KOPT-K1 (cell line): ENCODE measurements around the gene CLTRN.
A peak's percentile ranks its signal among the peaks of the same experiment; 100 is the strongest.
"Not testable (repeated sequence)": the region's sequence is repeated elsewhere in the genome, so short reads cannot be mapped to it uniquely, and the experiment has no call there.

ENCODE experiments used
- H3K27ac ChIP-seq: fragments of 200-600 bp; sonication (generic); 2 replicates; pipeline ENCODE4 v1.5.1; 2016; ENCODE audit warnings: antibody characterized with exemption, mild to moderate bottlenecking, low read depth, low read length; ENCODE audit not compliant: poor library complexity, severe bottlenecking
- H3K36me3 ChIP-seq: fragments of 200-600 bp; sonication (generic); 2 replicates; pipeline ENCODE4 v1.5.1; 2017; ENCODE audit warnings: antibody characterized with exemption, mild to moderate bottlenecking, low read length, moderate library complexity; ENCODE audit not compliant: insufficient read depth
- H3K9me3 ChIP-seq: fragments of 200-600 bp; sonication (generic); 2 replicates; pipeline ENCODE4 v1.5.1; 2017; ENCODE audit warnings: antibody characterized with exemption, low read length, mild to moderate bottlenecking; ENCODE audit not compliant: insufficient read depth, poor library complexity, severe bottlenecking

The CLTRN gene

DNA sequence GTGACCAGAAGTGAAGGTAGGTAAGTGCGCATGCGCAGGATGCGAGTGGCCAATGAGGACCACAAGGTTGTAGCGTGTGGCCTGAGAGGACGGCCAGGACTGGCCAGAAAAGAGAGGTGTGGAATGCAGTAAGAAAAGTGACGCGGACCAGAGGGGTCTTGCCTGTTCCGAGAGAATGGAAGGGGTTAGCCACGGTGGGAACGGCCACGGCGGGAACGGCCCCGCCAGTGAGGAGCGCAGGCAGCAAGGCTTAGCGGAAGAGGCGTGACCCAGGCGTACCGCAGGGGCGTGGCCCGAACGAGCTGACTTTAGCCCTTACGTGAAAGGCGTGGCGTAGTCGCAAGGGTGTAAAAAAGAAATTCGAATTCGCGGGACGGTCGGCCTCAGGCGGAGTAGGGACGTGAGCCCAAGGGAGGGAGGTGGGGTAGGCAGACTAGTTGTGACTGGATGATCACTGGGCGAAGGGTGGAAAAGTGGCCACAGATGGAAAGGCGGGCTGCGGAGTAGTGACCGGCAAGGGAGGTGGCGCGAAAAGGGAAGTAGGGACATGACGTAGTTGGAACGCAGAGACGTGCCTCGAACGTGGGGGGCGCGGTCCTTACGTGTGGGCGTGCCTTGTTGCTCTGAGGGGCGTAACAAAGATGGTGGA, 10.4 kb upstream of the CLTRN start:
- H3K27ac ChIP-seq: peak overlapping the region; percentile 89
- no peaks in the 10 kb centered on the region for H3K9me3 ChIP-seq
- H3K36me3 ChIP-seq: peaks cover 5% of the 10 kb centered on the region; the same call in 1 of the 2 replicates

DNA sequence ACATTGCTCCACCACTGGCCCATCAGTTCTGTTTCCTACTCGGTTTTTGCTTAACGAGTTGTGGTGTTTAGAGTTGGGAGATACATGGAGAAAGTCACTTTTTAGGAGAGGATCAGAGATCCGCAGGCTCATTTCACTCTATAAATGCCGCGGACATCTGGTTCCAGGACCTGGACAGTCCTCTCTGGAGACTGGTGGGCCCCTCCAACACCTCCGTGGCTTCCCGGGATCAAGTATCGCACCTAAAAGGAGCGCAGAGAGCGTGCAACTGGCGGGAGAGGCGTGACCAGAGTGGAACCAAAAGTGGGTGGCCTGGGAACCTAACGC, 9.9 kb upstream of the CLTRN start:
- Histone ChIP-seq H3K36me3 (peaks cover 5% of the 10 kb centered on the region; the same call in 1 of the 2 replicates), H3K27ac (peak overlapping the region; percentile 89), H3K9me3 (no peaks in the 10 kb centered on the region)

- Histone ChIP-seq H3K9me3 (no peaks in the 10 kb centered on the region), H3K27ac (peak overlapping the region; percentile 89), H3K36me3 (0 out of 2 replicates have a peak, but pooled peaks cover under 1% of the 10 kb centered on the region)
These were observed 9.4 kb upstream of the CLTRN start for GRCh38 chrX:15673970-15674369.

GRCh38 chrX:15672881-15673280, 8.3 kb upstream of the CLTRN start:
- no peaks in the 10 kb centered on the region for H3K9me3 ChIP-seq
- H3K36me3 ChIP-seq: no peaks in the 10 kb centered on the region
- no peak overlapping the region for H3K27ac ChIP-seq

- H3K9me3 ChIP-seq: no peaks in the 10 kb centered on the region
- H3K36me3 ChIP-seq: no peaks in the 10 kb centered on the region
- no peak overlapping the region for H3K27ac ChIP-seq
These were observed 1.2 kb downstream of the CLTRN start for GRCh38 chrX:15663439-15663838.

DNA sequence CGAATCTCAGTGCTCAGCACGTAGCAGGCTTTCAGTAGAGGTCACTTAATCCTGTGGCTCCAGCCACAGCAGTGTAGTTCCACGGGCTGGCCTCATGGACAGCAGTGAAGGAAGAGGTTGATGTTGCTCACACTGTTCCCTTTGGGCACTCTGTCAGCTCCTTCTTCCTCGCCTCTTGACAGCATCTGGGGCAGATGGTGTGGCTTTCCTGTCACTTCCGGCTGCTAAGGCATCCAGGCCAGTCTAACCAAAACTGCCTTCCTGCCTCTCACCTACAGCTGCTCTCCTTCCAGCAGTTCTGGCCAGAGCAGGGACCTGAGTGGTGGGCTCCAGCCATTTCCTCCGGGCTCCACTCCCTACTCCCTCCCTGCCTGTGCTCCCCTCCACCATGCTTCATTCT, 9.8 kb downstream of the CLTRN start:
- not testable (repeated sequence) for H3K27ac ChIP-seq, H3K9me3 ChIP-seq, H3K36me3 ChIP-seq

GRCh38 chrX:15653961-15654360, 10.6 kb downstream of the CLTRN start:
- H3K36me3 ChIP-seq: no peaks in the 10 kb centered on the region
- no peaks in the 10 kb centered on the region for H3K9me3 ChIP-seq
- H3K27ac ChIP-seq: no peak overlapping the region

- not testable (repeated sequence) for H3K9me3 ChIP-seq, H3K27ac ChIP-seq, H3K36me3 ChIP-seq
These were observed 17.1 kb downstream of the CLTRN start for GRCh38 chrX:15647510-15647909.

DNA sequence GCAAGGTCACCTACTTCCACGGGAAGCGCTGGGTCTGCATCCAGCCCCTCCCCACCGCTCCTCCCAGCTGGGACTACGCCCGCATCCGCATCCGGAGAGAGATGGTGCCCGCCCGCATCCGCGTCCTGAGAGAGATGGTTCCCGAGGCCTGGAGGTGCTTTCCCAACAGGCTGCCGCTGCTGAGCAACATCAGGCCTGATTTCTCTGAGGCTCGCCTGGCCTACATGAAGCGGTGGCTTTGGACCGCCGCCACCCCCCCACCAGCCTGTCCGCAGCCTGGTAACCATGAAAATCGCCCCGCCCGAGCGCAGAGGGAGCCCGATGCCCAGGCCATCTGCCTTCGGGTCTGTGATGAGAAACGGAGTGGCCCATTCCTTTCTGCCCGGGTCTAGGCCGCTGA, 18.1 kb downstream of the CLTRN start:
- no peaks in the 10 kb centered on the region for H3K9me3 ChIP-seq
- no peak overlapping the region for H3K27ac ChIP-seq
- H3K36me3 ChIP-seq: no peaks in the 10 kb centered on the region

GRCh38 chrX:15646031-15646430, 18.6 kb downstream of the CLTRN start:
- Histone ChIP-seq H3K36me3 (no peaks in the 10 kb centered on the region), H3K9me3 (no peaks in the 10 kb centered on the region), H3K27ac (no peak overlapping the region)

- H3K27ac ChIP-seq: no peak overlapping the region
These were observed 19.3 kb downstream of the CLTRN start for GRCh38 chrX:15645266-15645665.

GRCh38 chrX:15644560-15644872, 20.1 kb downstream of the CLTRN start:
- H3K9me3 ChIP-seq: no peaks in the 10 kb centered on the region

More at GRCh38 chrX:15645266-15645665, 19.3 kb downstream of the CLTRN start:
- no peaks in the 10 kb centered on the region for H3K36me3 ChIP-seq
- no peaks in the 10 kb centered on the region for H3K9me3 ChIP-seq

GRCh38 chrX:15643786-15644559, 20.6 kb downstream of the CLTRN start:
- no peaks in the 10 kb centered on the region for H3K36me3 ChIP-seq
- no peak overlapping the region for H3K27ac ChIP-seq
- no peaks in the 10 kb centered on the region for H3K9me3 ChIP-seq

More at GRCh38 chrX:15644560-15644872, 20.1 kb downstream of the CLTRN start:
- Histone ChIP-seq H3K27ac (no peak overlapping the region), H3K36me3 (no peaks in the 10 kb centered on the region)

- Histone ChIP-seq H3K36me3 (no peaks in the 10 kb centered on the region), H3K27ac (no peak overlapping the region), H3K9me3 (no peaks in the 10 kb centered on the region)
These were observed 33.0 kb downstream of the CLTRN start for GRCh38 chrX:15631637-15632036.

DNA sequence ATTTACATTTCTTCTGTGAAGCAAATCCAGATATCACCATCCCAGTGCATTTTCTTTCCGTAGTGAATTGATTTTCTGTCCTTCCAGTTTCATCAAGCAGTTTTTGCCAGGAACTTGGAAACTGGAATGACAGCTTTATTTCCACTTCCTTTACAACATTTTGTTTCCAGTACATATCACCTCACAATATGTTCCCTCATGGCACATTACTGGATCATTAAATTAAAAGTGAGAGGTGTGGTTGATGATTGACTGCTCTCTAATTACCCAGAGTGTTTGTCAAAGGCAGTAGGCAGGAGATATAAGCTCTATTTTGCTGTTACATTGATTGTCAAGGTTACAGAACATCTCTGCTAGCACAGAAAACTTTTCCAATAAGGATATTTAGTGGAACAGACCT, 41.6 kb downstream of the CLTRN start:
- H3K9me3 ChIP-seq: no peaks in the 10 kb centered on the region
- no peaks in the 10 kb centered on the region for H3K36me3 ChIP-seq
- H3K27ac ChIP-seq: no peak overlapping the region
